Left ventricle myocardium inferior (tissue), 1 donor: ENCODE results near the gene SEC61B. TPM values are rescaled to one million over a fixed set of nuclear protein-coding genes. Genes with fewer than 3 reads are reported as not detected.

Experiments used
- DNase-seq: peaks from one replicate; pipeline ENCODE4 v3.0.0-alpha.2; 2020
- H3K27ac ChIP-seq: fragments of 200-600 bp; replicated peaks from 2 replicates; pipeline ENCODE4 v1.8.0; 2021
- H3K27me3 ChIP-seq: fragments of 200-600 bp; 2 replicates; pipeline ENCODE4 v1.8.0; 2021; ENCODE audit warnings: low read depth
- H3K36me3 ChIP-seq: fragments of 200-600 bp; 2 replicates; pipeline ENCODE4 v1.8.0; 2021
- H3K4me1 ChIP-seq: fragments of 200-600 bp; 2 replicates; pipeline ENCODE4 v1.8.0; 2021
- H3K4me3 ChIP-seq: fragments of 200-600 bp; 2 replicates; pipeline ENCODE4 v1.8.0; 2021; ENCODE audit warnings: mild to moderate bottlenecking, moderate library complexity
- H3K9me3 ChIP-seq: fragments of 200-600 bp; replicated peaks from 2 replicates; pipeline ENCODE4 v1.8.0; 2021
- CTCF ChIP-seq: fragments of 200-600 bp; IDR thresholded peaks from 2 replicates; pipeline ENCODE4 v1.8.0; 2021; ENCODE audit warnings: antibody characterized with exemption, mild to moderate bottlenecking, borderline replicate concordance
- intact Hi-C: fragments of 100-400 bp; cut with micrococcal nuclease; formaldehyde crosslinking; loops from one replicate; pipeline ENCODE4 v1.11.0; 2022
- total RNA-seq: library from RNA; stranded (reverse); fragmentation: NEBNext Ultra II Directional; extraction: Animal tissue kit (Norgen Biotek cat#: 25700); gene quantifications from one replicate; pipeline ENCODE4 v1.2.1, GENCODE V29; 2021
- donor health status: DM: no; HTN: yes; CAD: no; lungs with severe emphysema.

SEC61B gene
- total RNA-seq, 1 donor from 2014 or later = 39.8 TPM

DNA sequence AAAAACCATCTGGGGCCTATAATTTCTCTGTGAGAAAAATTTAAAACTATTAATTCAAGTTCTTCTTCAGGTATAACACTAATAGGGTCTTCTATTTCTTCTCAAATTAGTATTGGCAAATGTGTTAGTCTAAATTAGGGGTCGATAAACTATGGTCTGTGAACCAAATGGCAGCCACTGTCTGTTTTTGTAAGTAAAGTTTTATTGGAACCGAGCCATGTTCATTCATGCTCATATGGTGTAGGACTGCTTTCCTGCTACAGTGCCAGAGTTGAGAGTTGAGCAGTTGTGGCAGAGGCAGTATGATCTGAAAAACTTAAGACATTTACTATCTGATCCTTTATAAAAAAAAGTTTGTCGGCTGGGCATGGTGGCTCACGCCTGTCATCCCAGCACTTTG, 29.1 kb downstream of the SEC61B start:
- H3K27me3 ChIP-seq = no peaks in the 10 kb centered on the region
- no peak for TF ChIP-seq CTCF
- DNase-seq = no peak
- H3K36me3 ChIP-seq = no peaks in the 10 kb centered on the region
- H3K4me1 ChIP-seq = peaks cover 13% of the 10 kb centered on the region
- H3K27ac ChIP-seq = no peak overlapping the region
- H3K9me3 ChIP-seq = no peaks in the 10 kb centered on the region
- intact Hi-C loops = no loop called here
- H3K4me3 ChIP-seq = no peak overlapping the region

DNA sequence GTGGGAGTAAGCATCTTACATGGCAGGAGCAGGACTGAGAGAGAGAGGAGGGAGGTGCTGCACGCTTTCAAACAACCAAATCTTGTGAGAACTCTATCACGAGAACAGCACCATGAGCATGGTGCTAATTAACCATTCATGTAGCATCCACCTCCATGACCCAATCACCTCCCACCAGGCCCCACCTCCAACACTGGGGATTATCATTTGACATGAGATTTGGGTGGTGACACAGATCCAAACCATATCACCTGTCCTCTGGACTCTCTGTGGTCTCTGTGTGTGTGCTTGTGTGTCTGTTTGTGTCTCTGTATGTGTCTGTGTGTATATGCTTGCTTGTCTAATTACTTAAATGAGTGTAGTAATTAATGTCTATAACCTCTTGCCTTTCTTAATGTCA, 31.1 kb downstream of the SEC61B start:
- no peak for TF ChIP-seq CTCF
- intact Hi-C loops = no loop called here
- DNase-seq = no peak
- H3K9me3 ChIP-seq = no peaks in the 10 kb centered on the region
- no peak overlapping the region for H3K4me3 ChIP-seq
- no peaks in the 10 kb centered on the region for H3K36me3 ChIP-seq
- no peak overlapping the region for H3K27ac ChIP-seq
- no peaks in the 10 kb centered on the region for H3K27me3 ChIP-seq
- H3K4me1 ChIP-seq = peaks cover 23% of the 10 kb centered on the region

- Histone ChIP-seq H3K36me3 (no peaks in the 10 kb centered on the region), H3K9me3 (no peaks in the 10 kb centered on the region), H3K4me3 (no peak overlapping the region), H3K27ac (no peak overlapping the region), H3K27me3 (no peaks in the 10 kb centered on the region), H3K4me1 (peaks cover 30% of the 10 kb centered on the region)
- no peak for DNase-seq
- TF ChIP-seq CTCF = no peak
- intact Hi-C loops = no loop called here
Measured at GRCh38 chr9:99253772-99254431, 31.8 kb downstream of the SEC61B start.

GRCh38 chr9:99255651-99256050, 33.6 kb downstream of the SEC61B start:
- Histone ChIP-seq H3K27me3 (no peaks in the 10 kb centered on the region), H3K4me3 (no peak overlapping the region), H3K36me3 (no peaks in the 10 kb centered on the region), H3K9me3 (no peaks in the 10 kb centered on the region), H3K4me1 (peaks cover 46% of the 10 kb centered on the region), H3K27ac (peak overlapping the region; percentile 51)
- no peak for TF ChIP-seq CTCF
- DNase-seq = no peak
- intact Hi-C loops = no loop called here

DNA sequence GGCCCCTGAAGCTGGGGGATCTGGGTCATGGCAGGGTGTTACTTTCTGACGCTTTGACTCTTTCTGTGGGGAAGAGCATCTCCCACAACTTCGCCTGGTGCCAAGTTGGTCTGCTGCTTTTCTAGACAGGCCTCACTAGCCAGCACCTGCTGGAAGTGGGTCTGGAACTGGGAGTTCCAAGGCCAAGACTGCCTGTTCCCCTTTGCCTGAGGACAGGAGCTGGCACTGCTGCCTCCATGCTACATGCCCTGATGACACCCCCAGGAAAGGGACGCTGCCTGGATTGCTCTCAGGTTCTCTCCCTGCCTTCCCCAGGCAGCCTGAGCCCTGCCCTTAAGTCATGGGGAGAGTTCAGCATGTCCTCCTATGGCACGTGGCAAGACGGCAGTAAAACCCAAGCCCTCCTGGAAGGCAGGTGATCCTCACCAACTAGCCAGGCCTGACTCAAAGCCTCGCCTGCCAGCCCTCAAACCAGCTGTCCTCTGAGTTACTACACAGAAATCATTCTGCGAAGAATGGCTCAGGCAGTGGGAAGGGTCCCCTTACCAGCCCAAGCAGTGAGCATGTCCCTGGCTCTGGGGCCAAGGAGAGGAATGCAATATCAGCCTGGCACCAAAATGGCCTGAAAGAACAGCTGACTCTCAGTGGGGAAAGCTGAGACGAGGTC, 35.8 kb downstream of the SEC61B start:
- Histone ChIP-seq H3K4me3 (no peak overlapping the region), H3K27ac (peak overlapping the region; percentile 82), H3K4me1 (peaks cover 46% of the 10 kb centered on the region), H3K36me3 (no peaks in the 10 kb centered on the region), H3K27me3 (no peaks in the 10 kb centered on the region), H3K9me3 (no peaks in the 10 kb centered on the region)
- intact Hi-C loops = no loop called here
- DNase-seq = no peak
- TF ChIP-seq CTCF = no peak
